IMR-90 (cell line): ENCODE data around the gene DTHD1. TPM values are rescaled to one million over a fixed set of nuclear protein-coding genes. Genes with fewer than 3 reads are reported as not detected.

Source experiments
- ATAC-seq: fragments of 200-7000 bp; cut with Tn5 transposase; 2 replicates; pipeline ENCODE4 v1.9.1; 2020; ENCODE audit warnings: low read depth, mild to moderate bottlenecking, moderate library complexity
- BruUV-seq: library from RNA; stranded (reverse); fragments of 400-500 nt; replicated peaks from 2 replicates; lab custom pipeline; 2021; lab: Mats Ljungman, UMichigan
- CTCF ChIA-PET: fragments of 300-600 bp; formaldehyde crosslinking; extraction: SDS; loops from one replicate; lab custom pipeline; 2021; ENCODE audit warnings: antibody characterized with exemption; lab: Yijun Ruan, JAX
- POLR2A ChIA-PET: fragments of 300-600 bp; sonication (Branson Sonifier 250); formaldehyde crosslinking; loops from one replicate; lab custom pipeline; 2022; ENCODE audit warnings: antibody characterized with exemption; ENCODE audit not compliant: unreplicated experiment; lab: Charles Lee
- DNase-seq: peaks from one replicate; pipeline ENCODE4 v3.0.0; 2013
- H2AFZ ChIP-seq: replicated peaks from 2 replicates; pipeline ENCODE3; 2013; ENCODE audit warnings: low read length, mild to moderate bottlenecking; ENCODE audit not compliant: poor library complexity
- H2AK5ac ChIP-seq: 2 replicates; pipeline ENCODE4 v1.6.1; 2013; ENCODE audit warnings: low read depth, low read length, inconsistent platforms
- H2AK9ac ChIP-seq: replicated peaks from 2 replicates; pipeline ENCODE3; 2013; ENCODE audit warnings: mild to moderate bottlenecking, low read depth, low read length, moderate library complexity; ENCODE audit not compliant: poor library complexity
- H2BK120ac ChIP-seq: 2 replicates; pipeline ENCODE4 v1.6.1; 2013; ENCODE audit warnings: low read depth, low read length, inconsistent platforms
- H2BK15ac ChIP-seq: 3 replicates; pipeline ENCODE4 v1.6.1; 2013; ENCODE audit warnings: low read depth, low read length, inconsistent platforms
- H2BK20ac ChIP-seq: 2 replicates; pipeline ENCODE4 v1.6.1; 2013; ENCODE audit warnings: low read depth, mild to moderate bottlenecking, inconsistent platforms, low read length, moderate library complexity
- H2BK5ac ChIP-seq: 2 replicates; pipeline ENCODE4 v1.6.1; 2013; ENCODE audit warnings: mild to moderate bottlenecking, low read depth, low read length, inconsistent platforms; ENCODE audit not compliant: poor library complexity, severe bottlenecking
- H3K14ac ChIP-seq: replicated peaks from 2 replicates; pipeline ENCODE4 v1.6.1; 2013; ENCODE audit warnings: low read depth, low read length, inconsistent platforms
- H3K18ac ChIP-seq: 2 replicates; pipeline ENCODE4 v1.6.1; 2013; ENCODE audit warnings: low read depth, low read length, control low read depth
- H3K23ac ChIP-seq: 2 replicates; pipeline ENCODE4 v1.6.1; 2013; ENCODE audit warnings: low read depth, low read length, inconsistent platforms
- H3K27ac ChIP-seq: 2 replicates; pipeline ENCODE4 v1.5.1; 2013; ENCODE audit warnings: mild to moderate bottlenecking, control low read depth, low read length; ENCODE audit not compliant: insufficient read depth
- H3K27me3 ChIP-seq: 2 replicates; pipeline ENCODE4 v1.6.1; 2013; ENCODE audit warnings: low read length; ENCODE audit not compliant: control insufficient read depth, insufficient read depth
- H3K36me3 ChIP-seq: 2 replicates; pipeline ENCODE4 v1.6.1; 2013; ENCODE audit warnings: low read length, mixed read lengths; ENCODE audit not compliant: control insufficient read depth, insufficient read depth
- H3K4ac ChIP-seq: 2 replicates; pipeline ENCODE4 v1.6.1; 2013; ENCODE audit warnings: low read depth, low read length, inconsistent platforms
- H3K4me1 ChIP-seq: 2 replicates; pipeline ENCODE4 v1.6.1; 2013; ENCODE audit warnings: low read length, mixed read lengths; ENCODE audit not compliant: control insufficient read depth, insufficient read depth
- H3K4me2 ChIP-seq: 2 replicates; pipeline ENCODE4 v1.6.1; 2013; ENCODE audit warnings: low read depth, mild to moderate bottlenecking, control low read depth, low read length, moderate library complexity
- H3K4me3 ChIP-seq: 2 replicates; pipeline ENCODE4 v1.5.1; 2013; ENCODE audit warnings: low read depth, mild to moderate bottlenecking, control low read depth, low read length, moderate library complexity; ENCODE audit not compliant: insufficient read depth
- H3K56ac ChIP-seq: 2 replicates; pipeline ENCODE4 v1.6.1; 2013; ENCODE audit warnings: low read length, inconsistent platforms; ENCODE audit not compliant: insufficient read depth; ENCODE audit errors: extremely low read depth
- H3K79me1 ChIP-seq, 2 experiments: 2 replicates each; pipeline ENCODE4 v1.6.1; 2013; ENCODE audit warnings: low read length in 2 of 2, inconsistent platforms in 1 of 2, low read depth in 1 of 2
- H3K9ac ChIP-seq: 2 replicates; pipeline ENCODE4 v1.6.1; 2013; ENCODE audit warnings: low read depth, low read length, control low read depth
- H3K9me1 ChIP-seq: 2 replicates; pipeline ENCODE4 v1.6.1; 2013; ENCODE audit warnings: low read length, inconsistent platforms; ENCODE audit not compliant: insufficient read depth
- H3K9me3 ChIP-seq: 2 replicates; pipeline ENCODE4 v1.6.1; 2013; ENCODE audit warnings: low read length; ENCODE audit not compliant: control insufficient read depth, insufficient read depth
- H4K20me1 ChIP-seq: 2 replicates; pipeline ENCODE4 v1.6.1; 2013; ENCODE audit warnings: low read length, inconsistent platforms; ENCODE audit not compliant: insufficient read depth
- H4K5ac ChIP-seq: 2 replicates; pipeline ENCODE4 v1.6.1; 2013; ENCODE audit warnings: mild to moderate bottlenecking, low read depth, low read length, control low read depth
- H4K8ac ChIP-seq, 2 experiments: 2 replicates each; pipeline ENCODE4 v1.6.1; 2013; ENCODE audit warnings: low read depth in 2 of 2, low read length in 2 of 2, control low read depth in 1 of 2, inconsistent platforms in 1 of 2
- H4K91ac ChIP-seq: 2 replicates; pipeline ENCODE4 v1.6.1; 2013; ENCODE audit warnings: low read depth, low read length, inconsistent platforms; ENCODE audit not compliant: insufficient read depth
- BHLHE40 ChIP-seq: fragments of 150-350 bp; IDR thresholded peaks from 2 replicates; pipeline ENCODE4 v1.6.1; 2016; ENCODE audit warnings: mild to moderate bottlenecking, low read depth, low read length
- CHD1 ChIP-seq: IDR thresholded peaks from 2 replicates; pipeline ENCODE4 v1.6.1; 2012; ENCODE audit warnings: low read depth, low read length, improper control_type of control experiment
- CTCF ChIP-seq: conservative IDR thresholded peaks from 2 replicates; pipeline ENCODE4 v1.5.1; 2012; ENCODE audit warnings: mild to moderate bottlenecking, low read depth, low read length, improper control_type of control experiment
- ELK1 ChIP-seq: fragments of 150-350 bp; IDR thresholded peaks from 2 replicates; pipeline ENCODE4 v1.6.1; 2016; ENCODE audit warnings: low read depth, mild to moderate bottlenecking, low read length, moderate library complexity, borderline replicate concordance
- FOS ChIP-seq: fragments of 150-350 bp; IDR thresholded peaks from 2 replicates; pipeline ENCODE4 v1.6.1; 2016; ENCODE audit warnings: low read depth, low read length
- MAFK ChIP-seq: IDR thresholded peaks from 2 replicates; pipeline ENCODE4 v1.6.1; 2012; ENCODE audit warnings: low read depth, low read length, improper control_type of control experiment
- MAZ ChIP-seq: IDR thresholded peaks from 2 replicates; pipeline ENCODE4 v1.6.1; 2012; ENCODE audit warnings: low read depth, mild to moderate bottlenecking, low read length, improper control_type of control experiment, moderate library complexity, borderline replicate concordance
- MXI1 ChIP-seq: IDR thresholded peaks from 2 replicates; pipeline ENCODE4 v1.6.1; 2012; ENCODE audit warnings: low read depth, mild to moderate bottlenecking, low read length, moderate library complexity, borderline replicate concordance
- NFE2L2 ChIP-seq: fragments of 150-350 bp; IDR thresholded peaks from 2 replicates; pipeline ENCODE4 v1.6.1; 2016; ENCODE audit warnings: low read depth, mild to moderate bottlenecking, low read length
- POLR2A ChIP-seq: IDR thresholded peaks from 2 replicates; pipeline ENCODE4 v1.6.1; 2012; ENCODE audit warnings: mild to moderate bottlenecking, low read depth, low read length
- RCOR1 ChIP-seq: IDR thresholded peaks from 2 replicates; pipeline ENCODE4 v1.6.1; 2012; ENCODE audit warnings: mild to moderate bottlenecking, low read length, improper control_type of control experiment; ENCODE audit not compliant: insufficient replicate concordance
- RFX5 ChIP-seq: IDR thresholded peaks from 2 replicates; pipeline ENCODE4 v1.8.0; 2012; ENCODE audit warnings: low read depth, mild to moderate bottlenecking, low read length, moderate library complexity
- SMC3 ChIP-seq: fragments of 150-350 bp; IDR thresholded peaks from 2 replicates; pipeline ENCODE4 v1.6.1; 2016; ENCODE audit warnings: low read depth, mild to moderate bottlenecking, antibody characterized with exemption, low read length, moderate library complexity
- WGBS, 2 experiments: methylation state at CpG; one replicate each; pipeline versions ENCODE4 v1.1.5 to v1.1.7; 2013; ENCODE audit warnings: missing lambda C conversion rate in 2 of 2; ENCODE audit not compliant: insufficient read length in 1 of 2; ENCODE audit errors: extremely low coverage in 2 of 2; 5-methylcytosine and 5-hydroxymethylcytosine counted together
- dilution Hi-C: fragments of 300-500 bp; cut with HindIII; formaldehyde crosslinking; loops from one replicate; pipeline ENCODE4 v1.14.3; 2018; ENCODE audit warnings: low sequenced_read_pairs; ENCODE audit not compliant: unreplicated experiment
- in situ Hi-C: fragments of 300-500 bp; cut with MboI; formaldehyde crosslinking; loops from 3 replicates; pipeline ENCODE4 v1.14.3; 2019; ENCODE audit warnings: low sequenced_read_pairs, inconsistent platforms, mixed read lengths
- intact Hi-C: fragments of 100-400 bp; cut with micrococcal nuclease; formaldehyde crosslinking; loops from 2 replicates; pipeline ENCODE4 v1.10.0; 2022
- polyA plus RNA-seq, 3 experiments: library from polyadenylated mRNA; depleted of rRNA; stranded (reverse); fragments of >200 nt; gene quantifications; 2 replicates each; pipeline ENCODE4 v1.2.3, GENCODE V29; 2012; ENCODE audit warnings: low replicate concordance in 1 of 3
- total RNA-seq: library from RNA; depleted of rRNA; stranded (reverse); fragments of >200 nt; gene quantifications from 2 replicates; pipeline ENCODE4 v1.2.3, GENCODE V29; 2012

The DTHD1 gene
- total and polyA plus RNA-seq, 2 of the 4 experiments (the other 2 are of a cell fraction): not detected

DNA sequence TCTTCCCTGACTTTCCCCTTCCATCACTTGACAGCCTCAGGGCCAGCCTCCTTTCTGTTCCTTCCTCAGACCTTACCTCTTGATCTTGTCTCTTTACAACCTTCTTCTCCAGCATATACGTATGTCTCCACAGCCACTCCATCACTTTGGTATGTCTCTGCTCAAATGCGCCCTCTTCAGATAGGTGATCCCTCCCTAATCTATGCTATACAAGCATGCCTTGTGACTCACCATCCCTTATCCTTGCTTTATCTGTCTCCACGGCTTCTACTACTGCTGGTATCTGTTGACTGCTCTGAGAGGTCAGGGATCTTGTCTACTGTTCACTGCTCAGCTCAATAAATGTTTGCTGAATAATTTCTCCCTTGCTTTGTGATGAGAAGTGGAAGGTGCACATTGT lies 46.1 kb upstream of the DTHD1 start:
- no peak overlapping the region for H3K9ac ChIP-seq
- in situ Hi-C loops: no loop called here
- no peaks in the 10 kb centered on the region for H3K4me1 ChIP-seq
- ChIA-PET POLR2A (no interaction called here), CTCF (no interaction called here)
- H2BK15ac ChIP-seq: no peak overlapping the region
- no peak overlapping the region for H4K91ac ChIP-seq
- H3K4me3 ChIP-seq: no peak overlapping the region
- no peak overlapping the region for H2BK5ac ChIP-seq
- H2BK20ac ChIP-seq: no peak overlapping the region
- BruUV-seq: no TSS peak
- intact Hi-C loops: no loop called here
- no peak overlapping the region for H3K14ac ChIP-seq
- DNase-seq: peak; percentile 7
- H3K27ac ChIP-seq: no peak overlapping the region
- TF ChIP-seq RCOR1: no peak
- no peak for TF ChIP-seq FOS
- TF ChIP-seq MXI1: no peak
- TF ChIP-seq MAZ: no peak
- TF ChIP-seq MAFK: no peak
- no peak for TF ChIP-seq SMC3
- TF ChIP-seq RFX5: no peak
- no peak for TF ChIP-seq NFE2L2
- TF ChIP-seq BHLHE40: no peak
- no peak for TF ChIP-seq POLR2A
- no peak for TF ChIP-seq CHD1
- TF ChIP-seq CTCF: no peak
- no peak for TF ChIP-seq ELK1
- H3K36me3 ChIP-seq: no peaks in the 10 kb centered on the region
- H3K4ac ChIP-seq: no peak overlapping the region
- no peak overlapping the region for H3K18ac ChIP-seq
- no peaks in the 10 kb centered on the region for H3K27me3 ChIP-seq
- H2AK9ac ChIP-seq: no peak overlapping the region
- no peak overlapping the region for H3K23ac ChIP-seq
- H2BK120ac ChIP-seq: no peak overlapping the region
- dilution Hi-C loops: no loop called here
- ATAC-seq: no peak
- H2AK5ac ChIP-seq: no peak overlapping the region
- no peaks in the 10 kb centered on the region for H3K79me1 ChIP-seq
- 29% methylated on average over 1 of the region's 3 CpGs; no CpG with 5 or more reads in 1 of the 2 experiments for WGBS, 2 experiments
- H2AFZ ChIP-seq: no peak overlapping the region
- H3K4me2 ChIP-seq: no peak overlapping the region
- no peak overlapping the region for H4K5ac ChIP-seq
- no peak overlapping the region for H3K56ac ChIP-seq
- H4K20me1 ChIP-seq: no peaks in the 10 kb centered on the region
- H3K9me1 ChIP-seq: no peaks in the 10 kb centered on the region
- H3K9me3 ChIP-seq: no peaks in the 10 kb centered on the region
- no peak overlapping the region for H4K8ac ChIP-seq
